Thyroid gland (tissue), 4 donors: ENCODE measurements around the gene FAM156B. TPM values are rescaled to one million over a fixed set of nuclear protein-coding genes. Genes with fewer than 3 reads are reported as not detected.
"Not testable (repeated sequence)": the region's sequence is repeated elsewhere in the genome, so short reads cannot be mapped to it uniquely, and the experiment has no call there.

ENCODE experiments used
- DNase-seq, 2 donors: peaks; one replicate each; pipeline ENCODE4 v3.0.0-alpha.2; 2019
- H3K27ac ChIP-seq, 3 donors: fragments of 200-600 bp; sonication (generic); 1 replicate in 2 of 3; 2 replicates in 1 of 3; pipeline ENCODE4 v1.5.1; 2016 to 2019; ENCODE audit warnings: mild to moderate bottlenecking in 1 of 3, moderate library complexity in 1 of 3
- H3K27me3 ChIP-seq: fragments of 200-600 bp; sonication (generic); one replicate; pipeline ENCODE4 v1.5.1; 2019
- H3K36me3 ChIP-seq, 2 donors: fragments of 200-600 bp; sonication (generic); one replicate each; pipeline ENCODE4 v1.5.1; 2016 to 2019
- H3K4me1 ChIP-seq, 2 donors: fragments of 200-600 bp; sonication (generic); one replicate each; pipeline ENCODE4 v1.5.1; 2017 to 2019
- H3K4me3 ChIP-seq, 3 donors: fragments of 200-600 bp; sonication (generic); replicated peaks in 1 of 3; 1 replicate in 2 of 3; 2 replicates in 1 of 3; pipeline ENCODE4 v1.5.1; 2016; ENCODE audit warnings: mild to moderate bottlenecking in 1 of 3
- H3K9me3 ChIP-seq: fragments of 200-600 bp; sonication (generic); one replicate; pipeline ENCODE4 v1.5.1; 2017
- POLR2A ChIP-seq, 2 donors: fragments of 450-650 bp; IDR thresholded peaks; one replicate each; pipeline ENCODE4 v1.6.1; 2017; ENCODE audit warnings: antibody characterized with exemption in 2 of 2, mild to moderate bottlenecking in 2 of 2, moderate library complexity in 1 of 2
- WGBS, 2 donors: methylation state at CpG; one replicate each; pipeline ENCODE4 v1.1.5; 2017; 5-methylcytosine and 5-hydroxymethylcytosine counted together
- intact Hi-C: fragments of 100-400 bp; cut with DNase I; formaldehyde crosslinking; loops from one replicate; pipeline ENCODE4 v1.15.1; 2023
- total RNA-seq, 4 donors: library from RNA; depleted of rRNA; stranded (reverse); fragments of >200 nt; gene quantifications; one replicate each; pipeline ENCODE4 v1.2.3, GENCODE V29; 2016
- TF ChIP-seq, protein P1 (sequence below), 6 experiments: fragments of 200-600 bp in 3 of 6; fragments of 450-650 bp in 3 of 6; sonication (generic) in 3 of 6; IDR thresholded peaks; one replicate each; pipeline ENCODE4 v1.5.1; 2016 to 2019; ENCODE audit warnings: antibody characterized with exemption in 6 of 6, mild to moderate bottlenecking in 2 of 6, inconsistent platforms in 1 of 6, moderate library complexity in 1 of 6

The FAM156B gene, protein sequence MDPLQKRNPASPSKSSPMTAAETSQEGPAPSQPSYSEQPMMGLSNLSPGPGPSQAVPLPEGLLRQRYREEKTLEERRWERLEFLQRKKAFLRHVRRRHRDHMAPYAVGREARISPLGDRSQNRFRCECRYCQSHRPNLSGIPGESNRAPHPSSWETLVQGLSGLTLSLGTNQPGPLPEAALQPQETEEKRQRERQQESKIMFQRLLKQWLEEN
- 10 to 100 TPM; 15.3 to 31.4 (median 21.4) TPM for total RNA-seq

DNA sequence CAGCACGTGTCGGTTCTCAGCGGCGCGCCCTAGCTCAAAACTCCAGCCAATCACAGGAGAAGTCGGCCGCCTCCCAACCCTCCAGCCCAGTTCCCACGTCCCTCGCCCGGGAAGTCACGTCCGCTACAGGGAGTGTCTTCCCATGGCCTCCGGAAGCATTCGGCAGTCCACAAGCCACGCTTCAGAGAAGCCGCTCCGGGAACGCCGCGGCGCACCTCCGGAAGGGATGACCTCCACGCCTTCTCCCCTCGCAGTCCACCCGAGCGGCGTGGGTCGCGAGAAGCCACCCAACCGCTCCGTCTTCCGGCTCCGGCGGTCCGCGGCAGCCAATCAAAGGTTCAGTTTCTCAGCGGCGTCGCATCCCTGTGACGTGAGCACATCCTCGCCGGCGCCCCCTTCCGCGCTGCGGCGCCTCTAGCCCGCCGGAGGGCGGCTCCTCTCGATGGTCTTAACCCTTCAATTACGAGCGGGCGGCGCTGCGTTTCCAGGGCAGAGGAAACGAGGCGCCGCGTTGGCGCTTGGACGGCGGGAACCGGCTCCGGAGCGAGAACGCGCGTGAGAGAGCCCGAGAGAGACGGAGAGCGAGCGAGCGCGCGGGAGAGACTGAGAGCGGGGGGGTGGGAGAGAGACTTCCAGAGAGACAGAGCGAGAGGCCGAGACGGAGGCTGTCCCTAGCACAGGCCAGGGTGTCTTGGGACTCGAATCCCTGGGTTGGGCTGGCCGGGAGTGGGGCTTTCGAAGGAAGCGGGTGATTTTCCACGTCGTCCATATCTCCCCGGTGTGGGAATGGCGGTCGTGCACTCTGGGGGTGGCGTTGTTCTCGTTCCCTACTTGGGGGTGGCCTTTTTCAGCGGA is at the start of gene FAM156B:
Gene FAM156B, plus strand, starts transcription at position 476 of the 855 bp plus-strand sequence. CDS start 9,896 bp downstream, outside the sequence.
- H3K27ac ChIP-seq, intact Hi-C loops, H3K4me1 ChIP-seq, DNase-seq, H3K27me3 ChIP-seq, H3K4me3 ChIP-seq, H3K9me3 ChIP-seq, H3K36me3 ChIP-seq: not testable (repeated sequence)
- WGBS, 2 donors = no CpG with 5 or more reads among the region's 92 CpGs

DNA sequence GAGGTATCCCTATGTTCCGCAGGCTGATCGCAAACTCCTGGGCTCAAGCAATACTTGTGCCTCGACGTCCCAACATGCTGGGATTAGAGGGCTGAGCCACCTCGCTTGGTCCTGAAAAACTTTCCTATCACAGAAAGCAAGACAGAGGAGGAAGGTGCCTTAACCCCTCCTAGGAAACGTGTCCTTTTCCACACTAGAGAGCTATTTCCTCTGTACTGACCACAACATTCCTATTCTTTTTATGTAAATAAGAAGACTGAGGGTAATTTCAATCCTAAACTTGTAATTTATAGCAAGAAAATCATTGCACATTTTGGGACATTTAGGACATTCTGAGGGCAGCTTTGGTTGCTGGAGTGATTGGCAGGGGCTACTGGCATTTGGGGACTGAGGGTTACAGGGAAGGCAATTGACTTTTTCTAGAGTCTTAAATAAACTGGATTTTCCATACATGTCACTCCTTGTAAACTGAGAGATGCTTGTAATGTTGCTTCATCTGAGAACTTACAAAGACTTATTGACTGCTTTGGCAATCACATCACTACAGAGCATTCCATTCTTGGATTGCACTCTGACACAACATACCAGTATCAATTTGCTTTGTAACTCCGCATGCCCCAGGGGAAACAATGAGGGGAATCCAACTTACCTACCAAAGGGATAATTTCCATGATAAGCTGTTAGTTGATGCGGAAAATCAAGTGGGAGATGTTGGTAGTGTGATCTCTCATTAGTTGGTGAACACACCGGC is 44.8 kb upstream of the FAM156B start:
- Histone ChIP-seq H3K4me3 (no peak overlapping the region), H3K4me1 (no peaks in the 10 kb centered on the region), H3K27me3 (no peaks in the 10 kb centered on the region), H3K36me3 (no peaks in the 10 kb centered on the region), H3K9me3 (no peaks in the 10 kb centered on the region), H3K27ac (no peak overlapping the region)
- 87 to 93% methylated on average over 9 of the region's 9 CpGs for WGBS, 2 donors
- no peak for TF ChIP-seq POLR2A (IDR thresholded peaks at IDR 0.05)
- TF ChIP-seq, protein P1, sequence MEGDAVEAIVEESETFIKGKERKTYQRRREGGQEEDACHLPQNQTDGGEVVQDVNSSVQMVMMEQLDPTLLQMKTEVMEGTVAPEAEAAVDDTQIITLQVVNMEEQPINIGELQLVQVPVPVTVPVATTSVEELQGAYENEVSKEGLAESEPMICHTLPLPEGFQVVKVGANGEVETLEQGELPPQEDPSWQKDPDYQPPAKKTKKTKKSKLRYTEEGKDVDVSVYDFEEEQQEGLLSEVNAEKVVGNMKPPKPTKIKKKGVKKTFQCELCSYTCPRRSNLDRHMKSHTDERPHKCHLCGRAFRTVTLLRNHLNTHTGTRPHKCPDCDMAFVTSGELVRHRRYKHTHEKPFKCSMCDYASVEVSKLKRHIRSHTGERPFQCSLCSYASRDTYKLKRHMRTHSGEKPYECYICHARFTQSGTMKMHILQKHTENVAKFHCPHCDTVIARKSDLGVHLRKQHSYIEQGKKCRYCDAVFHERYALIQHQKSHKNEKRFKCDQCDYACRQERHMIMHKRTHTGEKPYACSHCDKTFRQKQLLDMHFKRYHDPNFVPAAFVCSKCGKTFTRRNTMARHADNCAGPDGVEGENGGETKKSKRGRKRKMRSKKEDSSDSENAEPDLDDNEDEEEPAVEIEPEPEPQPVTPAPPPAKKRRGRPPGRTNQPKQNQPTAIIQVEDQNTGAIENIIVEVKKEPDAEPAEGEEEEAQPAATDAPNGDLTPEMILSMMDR (IDR thresholded peaks at IDR 0.05) = no peak
- DNase-seq = no peak
- intact Hi-C loops = no loop called here

DNA sequence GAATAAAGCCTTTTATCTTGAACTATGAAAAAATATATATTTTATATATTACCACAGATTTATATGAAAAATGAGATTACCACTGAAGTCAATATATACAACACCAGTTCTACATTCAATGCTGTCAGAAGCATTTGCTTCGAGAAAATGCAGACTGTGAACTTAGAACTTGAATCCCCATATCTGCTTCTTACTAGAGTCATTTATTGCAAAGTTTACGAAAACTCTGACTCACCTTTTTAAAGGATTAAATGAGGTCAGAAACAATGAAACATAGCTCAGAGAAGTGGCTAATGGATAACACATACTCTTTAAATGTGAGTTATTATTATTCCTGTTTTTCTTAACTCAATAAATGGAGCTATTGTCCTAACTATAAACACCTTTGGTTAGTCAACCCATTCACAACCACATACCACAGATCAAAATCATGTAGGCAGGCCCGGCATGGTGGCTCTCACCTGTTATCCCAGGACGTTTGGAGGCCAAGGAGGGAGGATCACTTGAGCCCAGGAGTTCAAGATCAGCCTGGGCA is 40.1 kb upstream of the FAM156B start:
- H3K27ac ChIP-seq, H3K27me3 ChIP-seq, DNase-seq, intact Hi-C loops, H3K36me3 ChIP-seq, H3K9me3 ChIP-seq, H3K4me3 ChIP-seq, H3K4me1 ChIP-seq: not testable (repeated sequence)
- WGBS, 2 donors = 55 to 62% methylated on average over 4 of the region's 4 CpGs

DNA sequence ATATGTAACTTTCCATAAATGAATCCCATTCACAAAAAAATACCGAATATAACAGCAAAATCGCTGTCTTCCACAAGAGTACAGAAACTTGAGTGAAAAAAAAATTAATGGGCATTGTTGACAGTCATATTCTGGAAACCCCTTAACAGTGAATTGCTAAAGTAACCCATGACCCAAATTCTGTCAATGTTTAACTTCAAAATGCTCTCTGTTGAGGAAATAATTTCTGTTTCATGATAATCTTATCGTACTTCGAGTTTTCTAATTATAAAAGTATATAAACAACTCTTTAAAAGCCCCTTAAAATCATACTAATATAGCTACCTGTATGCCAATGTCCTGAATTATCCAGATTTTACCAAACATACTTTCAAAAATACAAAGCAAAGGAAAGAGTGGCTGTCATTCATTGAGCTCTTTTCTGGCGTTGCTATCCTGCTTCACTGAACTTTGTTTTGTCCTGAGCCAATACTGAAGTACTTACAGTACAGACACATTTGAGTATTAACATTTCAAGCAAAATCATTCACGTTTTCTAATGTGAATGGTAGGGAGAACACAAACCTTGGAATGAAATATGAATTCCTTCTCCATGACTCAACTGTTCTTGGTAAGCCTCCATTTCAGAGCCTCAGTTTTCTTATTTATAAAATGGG is 31.7 kb upstream of the FAM156B start:
- no peak overlapping the region for H3K4me3 ChIP-seq
- no peak for DNase-seq
- no peaks in the 10 kb centered on the region for H3K27me3 ChIP-seq
- TF ChIP-seq, protein P1 (IDR thresholded peaks at IDR 0.05) = no peak
- 62 to 66% methylated on average over 6 of the region's 6 CpGs for WGBS, 2 donors
- H3K27ac ChIP-seq = no peak overlapping the region
- no peaks in the 10 kb centered on the region for H3K4me1 ChIP-seq
- H3K36me3 ChIP-seq = no peaks in the 10 kb centered on the region
- H3K9me3 ChIP-seq = no peaks in the 10 kb centered on the region
- intact Hi-C loops = no loop called here

DNA sequence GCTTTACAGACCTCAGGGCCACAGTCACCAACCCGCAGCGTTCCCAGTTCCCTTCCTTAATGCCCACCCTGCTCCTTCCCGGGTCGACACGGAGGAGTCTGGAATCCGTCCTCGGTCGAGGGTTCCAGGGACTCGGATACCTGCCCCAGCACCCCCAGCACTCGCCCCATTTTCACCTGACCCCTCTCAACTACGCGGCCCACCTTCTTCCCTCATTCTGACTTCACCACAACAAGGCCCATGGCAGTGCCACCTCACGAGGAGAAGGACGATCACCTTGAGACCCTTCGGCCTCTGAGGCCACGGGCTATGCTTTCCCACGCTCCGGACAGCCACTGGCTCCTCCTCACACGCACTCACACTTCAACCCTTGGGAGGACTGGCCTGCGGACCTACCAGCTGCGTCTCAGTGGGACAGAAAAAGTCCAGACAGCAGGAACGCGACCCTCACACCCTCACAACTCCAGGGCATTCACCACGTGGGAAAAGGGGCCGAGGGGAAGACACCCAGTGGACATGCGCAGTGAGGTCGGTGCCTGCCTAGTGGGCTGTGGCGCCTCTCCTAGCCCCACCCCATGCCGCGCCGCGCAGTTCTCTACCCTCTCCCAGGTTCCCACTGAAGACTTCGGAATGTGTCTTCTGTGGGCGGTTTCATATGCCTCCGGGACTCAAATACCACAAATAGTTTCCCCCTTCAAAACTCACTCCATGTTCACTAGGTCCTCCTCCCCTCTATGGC is 29.4 kb upstream of the FAM156B start, which contains the start of gene XAGE3:
Gene XAGE3, minus strand, starts transcription at position 474 of the 739 bp plus-strand sequence. CDS start 950 bp downstream, outside the sequence.
- Histone ChIP-seq H3K36me3 (no peaks in the 10 kb centered on the region), H3K9me3 (no peaks in the 10 kb centered on the region), H3K4me3 (no peak within 1 kb of the TSS), H3K4me1 (no peaks in the 10 kb centered on the region), H3K27me3 (no peaks in the 10 kb centered on the region), H3K27ac (no peak within 1 kb of the TSS)
- TF ChIP-seq, protein P1 (IDR thresholded peaks at IDR 0.05) = no peak
- TF ChIP-seq POLR2A (IDR thresholded peaks at IDR 0.05) = no peak
- WGBS, 2 donors = 92 to 93% methylated on average over 21 to 24 of the region's 35 CpGs
- no peak for DNase-seq
- intact Hi-C loops = no loop called here
